Endothelial cell of umbilical vein (primary cell): ENCODE data around the gene RNPEPL1. TPM values are rescaled to one million over a fixed set of nuclear protein-coding genes. Genes with fewer than 3 reads are reported as not detected.

Experiments
- BruUV-seq: library from RNA; stranded (reverse); fragments of 400-500 nt; replicated peaks from 2 replicates; lab custom pipeline; 2021; lab: Mats Ljungman, UMichigan
- CTCF ChIA-PET: fragments of 300-600, 350-600 bp; sonication (Branson Sonifier 250); formaldehyde crosslinking; loops from one replicate; lab custom pipeline; 2021; ENCODE audit warnings: antibody characterized with exemption, inconsistent platforms; lab: Charles Lee
- POLR2A ChIA-PET: fragments of 300-600, 350-600 bp; sonication (Branson Sonifier 250); formaldehyde crosslinking; loops from one replicate; lab custom pipeline; 2021; ENCODE audit warnings: antibody characterized with exemption, inconsistent platforms; lab: Charles Lee
- DNase-seq: peaks from one replicate; pipeline ENCODE4 v3.0.0-alpha.2; 2011; ENCODE audit warnings: low read depth, low spot score
- FAIRE-seq: peaks from 2 replicates; lab custom pipeline; 2011; peaks lifted over from hg19 to GRCh38; lab: Jason Lieb, UNC
- H2AFZ ChIP-seq: 2 replicates; pipeline ENCODE4 v1.6.0; 2012; ENCODE audit warnings: low read depth, low read length, control low read depth, inconsistent platforms
- H3K27ac ChIP-seq: 2 replicates; pipeline ENCODE4 v1.5.1; 2011; ENCODE audit warnings: low read depth, mild to moderate bottlenecking, control low read depth, low read length, moderate library complexity; ENCODE audit not compliant: insufficient read depth
- H3K27me3 ChIP-seq, 2 experiments: 2 replicates each; pipeline versions ENCODE4 v1.6.0 to v1.6.1; 2011; ENCODE audit warnings: low read length in 2 of 2, mixed read lengths in 1 of 2; ENCODE audit not compliant: control insufficient read depth in 2 of 2, insufficient read depth in 2 of 2
- H3K36me3 ChIP-seq, 2 experiments: 2 replicates in 1 of 2; 3 replicates in 1 of 2; pipeline ENCODE4 v1.5.1; 2011; ENCODE audit warnings: low read length in 2 of 2, mild to moderate bottlenecking in 1 of 2, moderate library complexity in 1 of 2; ENCODE audit not compliant: control insufficient read depth in 2 of 2, insufficient read depth in 2 of 2; ENCODE audit errors: extremely low read depth in 1 of 2
- H3K4me1 ChIP-seq: 3 replicates; pipeline ENCODE4 v1.5.1; 2011; ENCODE audit warnings: mild to moderate bottlenecking, low read length; ENCODE audit not compliant: control insufficient read depth, insufficient read depth; ENCODE audit errors: extremely low read depth
- H3K4me2 ChIP-seq: 2 replicates; pipeline ENCODE4 v1.6.1; 2011; ENCODE audit warnings: low read length, control low read depth, mixed read lengths; ENCODE audit not compliant: insufficient read depth
- H3K4me3 ChIP-seq, 3 experiments: fragments of 200-600 bp in 1 of 3; sonication (generic), shearing (Covaris generic) in 1 of 3; replicated peaks in 1 of 3; 2 replicates each; pipeline ENCODE4 v1.5.1; 2011 to 2016; ENCODE audit warnings: control low read depth in 3 of 3, low read length in 3 of 3, mild to moderate bottlenecking in 2 of 3, inconsistent platforms in 1 of 3, low read depth in 1 of 3, moderate library complexity in 1 of 3; ENCODE audit not compliant: insufficient read depth in 1 of 3
- H3K79me2 ChIP-seq: 2 replicates; pipeline ENCODE4 v1.6.0; 2012; ENCODE audit warnings: low read length, inconsistent platforms; ENCODE audit not compliant: control insufficient read depth, insufficient read depth
- H3K9ac ChIP-seq: replicated peaks from 2 replicates; pipeline ENCODE3; 2011; ENCODE audit warnings: low read length, control low read depth; ENCODE audit not compliant: insufficient read depth; ENCODE audit errors: extremely low read depth
- H3K9me1 ChIP-seq: replicated peaks from 3 replicates; pipeline ENCODE4 v1.6.0; 2011; ENCODE audit warnings: mild to moderate bottlenecking, low read length; ENCODE audit not compliant: control insufficient read depth, insufficient read depth; ENCODE audit errors: extremely low read depth
- H3K9me3 ChIP-seq: replicated peaks from 2 replicates; pipeline ENCODE4 v1.5.1; 2012; ENCODE audit warnings: low read length, inconsistent platforms; ENCODE audit not compliant: control insufficient read depth, insufficient read depth
- H4K20me1 ChIP-seq: replicated peaks from 2 replicates; pipeline ENCODE3; 2011; ENCODE audit warnings: mild to moderate bottlenecking, low read length; ENCODE audit not compliant: control insufficient read depth, insufficient read depth; ENCODE audit errors: extremely low read depth
- EZH2 ChIP-seq: IDR thresholded peaks from 2 replicates; pipeline ENCODE4 v1.6.1; 2012; ENCODE audit warnings: borderline replicate concordance, low read depth, mild to moderate bottlenecking, moderate library complexity, low read length, inconsistent platforms; ENCODE audit not compliant: severe bottlenecking
- FOS ChIP-seq: IDR thresholded peaks from 2 replicates; pipeline ENCODE4 v1.6.1; 2011; ENCODE audit warnings: mild to moderate bottlenecking, low read length, moderate library complexity, borderline replicate concordance; ENCODE audit not compliant: insufficient read depth
- GATA2 ChIP-seq: IDR thresholded peaks from 2 replicates; pipeline ENCODE4 v1.7.0; 2011; ENCODE audit warnings: low read depth, mild to moderate bottlenecking, moderate library complexity, mixed read lengths, low read length; ENCODE audit not compliant: insufficient read length, insufficient read depth
- JUN ChIP-seq: IDR thresholded peaks from 2 replicates; pipeline ENCODE4 v1.6.1; 2011; ENCODE audit warnings: borderline replicate concordance, low read depth; ENCODE audit not compliant: insufficient read length, insufficient read depth
- MAX ChIP-seq: IDR thresholded peaks from 2 replicates; pipeline ENCODE4 v1.6.1; 2011; ENCODE audit not compliant: insufficient read depth, insufficient read length
- MYC ChIP-seq: IDR thresholded peaks from one replicate; pipeline ENCODE4 v1.6.1; 2011; ENCODE audit warnings: mild to moderate bottlenecking, low read depth, low read length
- POLR2A ChIP-seq: IDR thresholded peaks from 2 replicates; pipeline ENCODE4 v1.6.1; 2012; ENCODE audit warnings: low read depth, mild to moderate bottlenecking, control low read depth, low read length
- POLR2AphosphoS5 ChIP-seq: IDR thresholded peaks from 2 replicates; pipeline ENCODE4 v1.6.1; 2012; ENCODE audit warnings: low read depth, mild to moderate bottlenecking, control low read depth, low read length, moderate library complexity; ENCODE audit not compliant: insufficient read depth
- dilution Hi-C: fragments of 300-500 bp; cut with MboI; formaldehyde crosslinking; loops from one replicate; pipeline ENCODE4 v1.15.0; 2019; ENCODE audit warnings: low sequenced_read_pairs; ENCODE audit not compliant: extremely low pct_ligation_motif_present
- intact Hi-C: fragments of 100-400 bp; cut with micrococcal nuclease; formaldehyde crosslinking; loops from one replicate; pipeline ENCODE4 v1.10.0; 2022
- polyA plus RNA-seq, 4 experiments: library from polyadenylated mRNA; depleted of rRNA in 3 of 4; stranded (reverse) in 3 of 4; unstranded in 1 of 4; fragments of >200 nt; gene quantifications; 2 replicates each; pipeline versions ENCODE4 v1.2.1 to v1.2.3, GENCODE V29; 2011 to 2012; ENCODE audit warnings: missing spikeins in 1 of 4
- total RNA-seq: library from RNA; stranded (reverse); gene quantifications from 2 replicates; pipeline ENCODE4 v1.2.3, GENCODE V29; 2021
- TF ChIP-seq, protein P1 (sequence below), 2 donors: IDR thresholded peaks; 1 replicate in 1 of 2; 2 replicates in 1 of 2; pipeline ENCODE4 v1.5.1; 2011; ENCODE audit warnings: low read length in 2 of 2, mild to moderate bottlenecking in 2 of 2, moderate library complexity in 2 of 2, control low read depth in 1 of 2, inconsistent platforms in 1 of 2, low read depth in 1 of 2; ENCODE audit not compliant: insufficient read depth in 1 of 2; ENCODE audit errors: extremely low read depth in 1 of 2

The RNPEPL1 gene
- total and polyA plus RNA-seq, 2 donors (not counting 3 experiments of a cell fraction or from before 2014, with no cell fraction given): 35.8 to 67.1 TPM

DNA sequence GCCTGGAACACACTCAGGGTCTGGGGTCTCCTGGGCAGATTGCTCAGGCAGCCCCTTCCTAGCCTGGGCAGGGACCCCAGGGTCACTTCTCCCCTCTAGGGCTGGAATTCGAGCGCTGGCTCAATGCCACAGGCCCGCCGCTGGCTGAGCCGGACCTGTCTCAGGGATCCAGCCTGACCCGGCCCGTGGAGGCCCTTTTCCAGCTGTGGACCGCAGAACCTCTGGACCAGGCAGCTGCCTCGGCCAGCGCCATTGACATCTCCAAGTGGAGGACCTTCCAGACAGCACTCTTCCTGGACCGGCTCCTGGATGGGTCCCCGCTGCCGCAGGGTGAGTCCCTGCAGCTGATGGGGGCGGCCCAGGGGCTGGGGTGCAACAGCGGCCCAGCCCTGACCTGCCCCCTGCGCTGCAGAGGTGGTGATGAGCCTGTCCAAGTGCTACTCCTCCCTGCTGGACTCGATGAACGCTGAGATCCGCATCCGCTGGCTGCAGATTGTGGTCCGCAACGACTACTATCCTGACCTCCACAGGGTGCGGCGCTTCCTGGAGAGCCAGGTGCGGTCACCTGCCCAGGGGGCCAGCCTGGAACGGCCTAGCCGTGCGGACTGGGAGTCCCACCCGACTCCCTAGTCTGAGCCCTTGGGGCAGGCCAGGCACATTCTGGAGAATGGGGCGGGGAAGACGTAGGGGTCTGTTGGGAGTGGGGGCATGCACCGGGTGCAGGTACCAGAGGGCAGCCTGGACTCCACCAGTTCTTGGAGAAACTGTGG lies 8.3 kb downstream of the RNPEPL1 start:
- H3K27ac ChIP-seq: no peak overlapping the region
- no TSS peak for BruUV-seq
- ChIA-PET CTCF (no interaction called here), POLR2A (no interaction called here)
- DNase-seq: no peak
- H3K9me1 ChIP-seq: no peaks in the 10 kb centered on the region
- H3K9ac ChIP-seq: no peak overlapping the region
- TF ChIP-seq MYC (no peak), FOS (no peak), POLR2A (no peak), POLR2AphosphoS5 (no peak), EZH2 (no peak), JUN (no peak), MAX (no peak), GATA2 (no peak)
- TF ChIP-seq, protein P1, sequence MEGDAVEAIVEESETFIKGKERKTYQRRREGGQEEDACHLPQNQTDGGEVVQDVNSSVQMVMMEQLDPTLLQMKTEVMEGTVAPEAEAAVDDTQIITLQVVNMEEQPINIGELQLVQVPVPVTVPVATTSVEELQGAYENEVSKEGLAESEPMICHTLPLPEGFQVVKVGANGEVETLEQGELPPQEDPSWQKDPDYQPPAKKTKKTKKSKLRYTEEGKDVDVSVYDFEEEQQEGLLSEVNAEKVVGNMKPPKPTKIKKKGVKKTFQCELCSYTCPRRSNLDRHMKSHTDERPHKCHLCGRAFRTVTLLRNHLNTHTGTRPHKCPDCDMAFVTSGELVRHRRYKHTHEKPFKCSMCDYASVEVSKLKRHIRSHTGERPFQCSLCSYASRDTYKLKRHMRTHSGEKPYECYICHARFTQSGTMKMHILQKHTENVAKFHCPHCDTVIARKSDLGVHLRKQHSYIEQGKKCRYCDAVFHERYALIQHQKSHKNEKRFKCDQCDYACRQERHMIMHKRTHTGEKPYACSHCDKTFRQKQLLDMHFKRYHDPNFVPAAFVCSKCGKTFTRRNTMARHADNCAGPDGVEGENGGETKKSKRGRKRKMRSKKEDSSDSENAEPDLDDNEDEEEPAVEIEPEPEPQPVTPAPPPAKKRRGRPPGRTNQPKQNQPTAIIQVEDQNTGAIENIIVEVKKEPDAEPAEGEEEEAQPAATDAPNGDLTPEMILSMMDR (IDR thresholded peaks at IDR 0.05; ENCODE audit: extremely low read depth in 1 of 2, insufficient read depth in 1 of 2, low read depth in 1 of 2, low read length in 2 of 2): no peak
- no peak for FAIRE-seq
- no peaks in the 10 kb centered on the region for H3K9me3 ChIP-seq
- H3K4me1 ChIP-seq: no peaks in the 10 kb centered on the region
- peaks cover 2% of the 10 kb centered on the region for H3K79me2 ChIP-seq
- dilution Hi-C loops (no loop called here), intact Hi-C loops (no loop called here)
- no peaks in the 10 kb centered on the region for H4K20me1 ChIP-seq
- no peak overlapping the region for H2AFZ ChIP-seq
- no peak overlapping the region for H3K4me2 ChIP-seq
- no peak overlapping the region for H3K4me3 ChIP-seq
- no peaks in the 10 kb centered on the region for H3K27me3 ChIP-seq
- H3K36me3 ChIP-seq: peaks cover 0 to 30% of the 10 kb centered on the region in 2 experiments
